ENCODE measurements around the gene STXBP6.

The STXBP6 gene

GRCh38 chr14:25049568-25050268 is at the start of gene STXBP6:
STXBP6 (minus strand) TSS chr14:25050147; CDS start chr14:24974818, 75,329 bp downstream.
- peak; percentile 45 for DNase-seq (ENCODE audit: low read depth, low spot score)

GRCh38 chr14:25097120-25097519 is 47.2 kb upstream of the STXBP6 start:
- DNase-seq (ENCODE audit: low read depth, low spot score), result no peak
- no peak for TF ChIP-seq CTCF (IDR thresholded peaks at IDR 0.05; ENCODE audit: low read depth, low read length)
- in situ Hi-C loops (cut with HindIII; ENCODE audit: low sequenced_read_pairs), result no loop called here
- no peak overlapping the region for H3K4me3 ChIP-seq (ENCODE audit: low read depth, low read length)

More at GRCh38 chr14:25049568-25050268, at the start of gene STXBP6:
- in situ Hi-C loops (cut with HindIII; ENCODE audit: low sequenced_read_pairs), result no loop called here
- TF ChIP-seq CTCF (IDR thresholded peaks at IDR 0.05; ENCODE audit: low read depth, low read length), result no peak
- peak within 1 kb of the TSS; percentile 43 for H3K4me3 ChIP-seq (ENCODE audit: low read depth, low read length)

GRCh38 chr14:25095736-25096437 is 45.9 kb upstream of the STXBP6 start:
- in situ Hi-C loops (cut with HindIII; ENCODE audit: low sequenced_read_pairs), result no loop called here
- no peak for TF ChIP-seq CTCF (IDR thresholded peaks at IDR 0.05; ENCODE audit: low read depth, low read length)
- H3K4me3 ChIP-seq (ENCODE audit: low read depth, low read length), result no peak overlapping the region
- no peak for DNase-seq (ENCODE audit: low read depth, low spot score)

- H3K4me3 ChIP-seq (ENCODE audit: low read depth, low read length), result no peak overlapping the region
- in situ Hi-C loops (cut with HindIII; ENCODE audit: low sequenced_read_pairs), result no loop called here
- TF ChIP-seq CTCF (IDR thresholded peaks at IDR 0.05; ENCODE audit: low read depth, low read length), result no peak
- no peak for DNase-seq (ENCODE audit: low read depth, low spot score)
These were observed 44.4 kb upstream of the STXBP6 start for GRCh38 chr14:25094171-25094907.

GRCh38 chr14:25092258-25092740 is 42.4 kb upstream of the STXBP6 start:
- H3K4me3 ChIP-seq (ENCODE audit: low read depth, low read length), result no peak overlapping the region
- no peak for TF ChIP-seq CTCF (IDR thresholded peaks at IDR 0.05; ENCODE audit: low read depth, low read length)
- no peak for DNase-seq (ENCODE audit: low read depth, low spot score)
- in situ Hi-C loops (cut with HindIII; ENCODE audit: low sequenced_read_pairs), result no loop called here

- peak; percentile 41 for DNase-seq (ENCODE audit: low read depth, low spot score)
- in situ Hi-C loops (cut with HindIII; ENCODE audit: low sequenced_read_pairs), result no loop called here
- TF ChIP-seq CTCF (IDR thresholded peaks at IDR 0.05; ENCODE audit: low read depth, low read length), result no peak
- H3K4me3 ChIP-seq (ENCODE audit: low read depth, low read length), result no peak overlapping the region
These were observed 40.9 kb upstream of the STXBP6 start for GRCh38 chr14:25090716-25091454.

All from astrocyte of the spinal cord (primary cell).